Activated naive CD4-positive, alpha-beta T cell treated with Interleukin-2 at 50 U/mL for 16 hours (primary cell): ENCODE measurements around the gene ST6GALNAC3.

Experiments used
- DNase-seq: peaks from one replicate; pipeline ENCODE4 v3.0.0-alpha.2; 2020

ST6GALNAC3 gene

GRCh38 chr1:76471536-76471935 is 397.0 kb downstream of the ST6GALNAC3 start:
- no peak for DNase-seq

GRCh38 chr1:76473591-76473990 is 399.0 kb downstream of the ST6GALNAC3 start:
- no peak for DNase-seq

- no peak for DNase-seq
Measured at GRCh38 chr1:76474922-76475321, 400.4 kb downstream of the ST6GALNAC3 start.

GRCh38 chr1:76477156-76477555 is 402.6 kb downstream of the ST6GALNAC3 start:
- no peak for DNase-seq

- DNase-seq: no peak
Measured at GRCh38 chr1:76480827-76481226, 406.3 kb downstream of the ST6GALNAC3 start.

GRCh38 chr1:76481672-76482071 is 407.1 kb downstream of the ST6GALNAC3 start:
- no peak for DNase-seq

GRCh38 chr1:76482272-76482671 is 407.7 kb downstream of the ST6GALNAC3 start:
- no peak for DNase-seq

GRCh38 chr1:76491737-76492136 is 417.2 kb downstream of the ST6GALNAC3 start:
- no peak for DNase-seq

GRCh38 chr1:76492752-76493430 is 418.3 kb downstream of the ST6GALNAC3 start:
- DNase-seq: no peak

- no peak for DNase-seq
Measured at GRCh38 chr1:76494807-76495206, 420.3 kb downstream of the ST6GALNAC3 start.

- no peak for DNase-seq
Measured at GRCh38 chr1:76496871-76497270, 422.3 kb downstream of the ST6GALNAC3 start.

- no peak for DNase-seq
Measured at GRCh38 chr1:76500116-76500515, 425.6 kb downstream of the ST6GALNAC3 start.

GRCh38 chr1:76501136-76501535 is 426.6 kb downstream of the ST6GALNAC3 start:
- DNase-seq: no peak

GRCh38 chr1:76501586-76502219 is 427.2 kb downstream of the ST6GALNAC3 start:
- no peak for DNase-seq

- DNase-seq: no peak
Measured at GRCh38 chr1:76503100-76503499, 428.6 kb downstream of the ST6GALNAC3 start.

- DNase-seq: no peak
Measured at GRCh38 chr1:76503736-76504135, 429.2 kb downstream of the ST6GALNAC3 start.

GRCh38 chr1:76507376-76507775 is 432.8 kb downstream of the ST6GALNAC3 start:
- DNase-seq: no peak

- DNase-seq: no peak
Measured at GRCh38 chr1:76508871-76509270, 434.3 kb downstream of the ST6GALNAC3 start.

GRCh38 chr1:76510672-76511557 is 436.4 kb downstream of the ST6GALNAC3 start:
- no peak for DNase-seq

- DNase-seq: no peak
Measured at GRCh38 chr1:76511558-76512179, 437.1 kb downstream of the ST6GALNAC3 start.

- DNase-seq: no peak
Measured at GRCh38 chr1:76530953-76531352, 456.4 kb downstream of the ST6GALNAC3 start.

- no peak for DNase-seq
Measured at GRCh38 chr1:76541618-76542017, 467.1 kb downstream of the ST6GALNAC3 start.

- DNase-seq: no peak
Measured at GRCh38 chr1:76542359-76542758, 467.8 kb downstream of the ST6GALNAC3 start.
